K562 (cell line): Measurements from ENCODE around the gene EPN3. TPM values are rescaled to one million over a fixed set of nuclear protein-coding genes. Genes with fewer than 3 reads are reported as not detected.

Source experiments
- ATAC-seq: fragments of 200-7000 bp; cut with Tn5 transposase; 3 replicates; pipeline ENCODE4 v1.9.1; 2020; ENCODE audit warnings: moderate library complexity
- BruUV-seq: library from RNA; stranded (reverse); fragments of 400-500 nt; replicated peaks from 2 replicates; lab custom pipeline; 2021; lab: Mats Ljungman, UMichigan
- CTCF ChIA-PET: fragments of 300-600 bp; formaldehyde crosslinking; extraction: SDS; loops from one replicate; lab custom pipeline; 2021; ENCODE audit warnings: low intra/inter-chr PET ratio; lab: Yijun Ruan, JAX
- POLR2A ChIA-PET: fragments of 300-600, 350-650 bp; sonication (Branson Sonifier 250); formaldehyde crosslinking; extraction: SDS; loops from one replicate; lab custom pipeline; 2021; ENCODE audit warnings: antibody characterized with exemption, inconsistent platforms; lab: Yijun Ruan, JAX
- DNase-seq, 4 experiments: peaks; one replicate each; pipeline versions ENCODE4 v3.0.0 to v3.0.0-alpha.2; 2011 to 2018; ENCODE audit warnings: low spot score in 3 of 4, mixed read lengths in 3 of 4; ENCODE audit errors: extremely low read depth in 1 of 4
- FAIRE-seq: peaks from 2 replicates; lab custom pipeline; 2011; peaks lifted over from hg19 to GRCh38; lab: Jason Lieb, UNC
- H2AFZ ChIP-seq: 2 replicates; pipeline ENCODE4 v1.6.0; 2011; ENCODE audit warnings: low read depth, low read length, control low read depth, inconsistent platforms
- H3K27ac ChIP-seq: fragments of 200-600 bp; 3 replicates; pipeline ENCODE4 v1.8.0; 2011; ENCODE audit warnings: low read depth, mild to moderate bottlenecking, control low read depth, inconsistent platforms, low read length, moderate library complexity, mixed read lengths; ENCODE audit errors: extremely low read depth
- H3K27me3 ChIP-seq, 2 experiments: fragments of 300-600 bp in 1 of 2; 2 replicates in 1 of 2; 3 replicates in 1 of 2; pipeline versions ENCODE4 v1.6.0 to v1.8.0; 2011; ENCODE audit warnings: inconsistent platforms in 2 of 2, low read length in 2 of 2, mild to moderate bottlenecking in 1 of 2, mixed read lengths in 1 of 2, moderate library complexity in 1 of 2; ENCODE audit not compliant: control insufficient read depth in 2 of 2, insufficient read depth in 2 of 2
- H3K36me3 ChIP-seq: fragments of 300-600 bp; 3 replicates; pipeline ENCODE4 v1.8.0; 2011; ENCODE audit warnings: mild to moderate bottlenecking, low read length, inconsistent platforms; ENCODE audit not compliant: control insufficient read depth, insufficient read depth
- H3K4me1 ChIP-seq, 2 experiments: fragments of 200-600 bp in 1 of 2; replicated peaks in 1 of 2; 2 replicates in 1 of 2; 3 replicates in 1 of 2; pipeline versions ENCODE4 v1.5.1 to v1.8.0; 2011; ENCODE audit warnings: inconsistent platforms in 2 of 2, low read length in 2 of 2, mild to moderate bottlenecking in 1 of 2, mixed read lengths in 1 of 2, moderate library complexity in 1 of 2; ENCODE audit not compliant: control insufficient read depth in 2 of 2, insufficient read depth in 2 of 2
- H3K4me2 ChIP-seq: 2 replicates; pipeline ENCODE4 v1.6.1; 2011; ENCODE audit warnings: low read length, control low read depth, inconsistent platforms, mixed read lengths; ENCODE audit not compliant: insufficient read depth
- H3K4me3 ChIP-seq: fragments of 200-600 bp; sonication (generic), shearing (Covaris generic); 2 replicates; pipeline ENCODE4 v1.5.1; 2016; ENCODE audit warnings: control low read depth, inconsistent platforms
- H3K79me2 ChIP-seq: fragments of 200-600 bp; 3 replicates; pipeline ENCODE4 v1.8.0; 2011; ENCODE audit warnings: low read length, inconsistent platforms; ENCODE audit not compliant: control insufficient read depth, insufficient read depth
- H3K9ac ChIP-seq, 2 experiments: 2 replicates each; pipeline versions ENCODE4 v1.6.0 to v1.6.1; 2011; ENCODE audit warnings: low read depth in 2 of 2, low read length in 2 of 2, control low read depth in 1 of 2, inconsistent platforms in 1 of 2, mild to moderate bottlenecking in 1 of 2, mixed read lengths in 1 of 2; ENCODE audit not compliant: insufficient read depth in 1 of 2
- H3K9me1 ChIP-seq: one replicate; pipeline ENCODE4 v1.6.0; 2011; ENCODE audit warnings: inconsistent platforms, mild to moderate bottlenecking, low read length, moderate library complexity; ENCODE audit not compliant: control insufficient read depth, insufficient read depth
- H3K9me3 ChIP-seq: replicated peaks from 2 replicates; pipeline ENCODE4 v1.5.1; 2011; ENCODE audit warnings: low read depth, low read length, inconsistent platforms; ENCODE audit not compliant: control insufficient read depth, insufficient read depth
- H4K20me1 ChIP-seq: replicated peaks from 2 replicates; pipeline ENCODE4 v1.6.1; 2011; ENCODE audit warnings: low read length, inconsistent platforms, mixed read lengths; ENCODE audit not compliant: control insufficient read depth, insufficient read depth
- DDX20 ChIP-seq: fragments of 450-650 bp; IDR thresholded peaks from 2 replicates; pipeline ENCODE4 v1.6.1; 2016; ENCODE audit warnings: missing genetic modification characterization, low read depth, mild to moderate bottlenecking, missing compliant biosample characterization, moderate library complexity
- FOXJ2 ChIP-seq: fragments of 200-800 bp; sonication (Bioruptor generic); IDR thresholded peaks from 2 replicates; pipeline ENCODE4 v1.6.1; 2016; ENCODE audit warnings: missing genetic modification characterization, missing compliant biosample characterization
- HSF4 ChIP-seq: fragments of 250-450 bp; sonication (Bioruptor Pico); IDR thresholded peaks from 2 replicates; pipeline ENCODE4 v2.1.2; 2022; ENCODE audit warnings: mild to moderate bottlenecking, moderate library complexity, borderline replicate concordance
- RBFOX2 ChIP-seq: fragments of 200-400 bp; formaldehyde crosslinking; IDR thresholded peaks from 2 replicates; pipeline ENCODE4 v1.6.1; 2017; ENCODE audit warnings: low read depth, mild to moderate bottlenecking, low read length, moderate library complexity
- RFX7 ChIP-seq: fragments of 250-450 bp; sonication (Bioruptor Pico); IDR thresholded peaks from 2 replicates; pipeline ENCODE4 v1.5.1; 2021; ENCODE audit warnings: mild to moderate bottlenecking
- SOX6 ChIP-seq: fragments of 450-650 bp; IDR thresholded peaks from 2 replicates; pipeline ENCODE4 v1.6.1; 2014; ENCODE audit warnings: mild to moderate bottlenecking
- SPI1 ChIP-seq: IDR thresholded peaks from 2 replicates; pipeline ENCODE4 v1.6.1; 2011; ENCODE audit warnings: low read depth, low read length, control low read depth, borderline replicate concordance
- ZNF121 ChIP-seq: sonication (generic); formaldehyde crosslinking; conservative IDR thresholded peaks from 2 replicates; pipeline ENCODE4 v1.8.0; 2022; ENCODE audit warnings: missing genetic modification reagents
- ZNF449 ChIP-seq: fragments of 250-450 bp; sonication (Bioruptor Pico); IDR thresholded peaks from 2 replicates; pipeline ENCODE4 v1.8.0; 2022; ENCODE audit warnings: moderate library complexity, mild to moderate bottlenecking, inconsistent platforms
- WGBS: fragments of 100-300 bp; shearing (Covaris generic); methylation state at CpG from one replicate; pipeline ENCODE4 v1.1.6; 2016; ENCODE audit warnings: low coverage, mixed read lengths; ENCODE audit not compliant: insufficient coverage; ENCODE audit errors: missing lambda C conversion rate; 5-methylcytosine and 5-hydroxymethylcytosine counted together
- in situ Hi-C: fragments of 300-500 bp; cut with MboI; formaldehyde crosslinking; loops from 4 replicates; pipeline ENCODE4 v1.15.0; 2018; ENCODE audit warnings: inconsistent platforms, mixed read lengths
- intact Hi-C: fragments of 100-400 bp; cut with micrococcal nuclease; formaldehyde crosslinking; loops from 2 replicates; pipeline ENCODE4 v1.14.2; 2022
- polyA plus RNA-seq, 8 experiments: library from polyadenylated mRNA; depleted of rRNA in 4 of 8; stranded (reverse) in 5 of 8; unstranded in 3 of 8; fragments of >200 nt; fragmentation: Nextera tagmentation in 2 of 8; fragmentation: Illumina TruSeq in 1 of 8; extraction: Ambion mirVana in 2 of 8; extraction: Trizol in 1 of 8; gene quantifications; 2 replicates each; pipeline versions ENCODE4 v1.2.1 to v1.2.3, GENCODE V29; 2011 to 2014; ENCODE audit warnings: inconsistent platforms in 1 of 8, missing spikeins in 1 of 8
- total RNA-seq, 7 experiments: library from RNA; depleted of rRNA in 6 of 7; stranded (reverse); fragments of >200 nt in 6 of 7; fragmentation: Illumina TruSeq in 2 of 7; extraction: Trizol in 2 of 7; gene quantifications; 2 replicates each; pipeline versions ENCODE4 v1.2.1 to v1.2.3, GENCODE V29; 2011 to 2021; ENCODE audit warnings: low replicate concordance in 1 of 7

Gene EPN3
- total and polyA plus RNA-seq, 9 of the 15 experiments (the other 6 are each of a cell fraction or from before 2014, with no cell fraction given): 0.16 TPM; not detected in 8

DNA sequence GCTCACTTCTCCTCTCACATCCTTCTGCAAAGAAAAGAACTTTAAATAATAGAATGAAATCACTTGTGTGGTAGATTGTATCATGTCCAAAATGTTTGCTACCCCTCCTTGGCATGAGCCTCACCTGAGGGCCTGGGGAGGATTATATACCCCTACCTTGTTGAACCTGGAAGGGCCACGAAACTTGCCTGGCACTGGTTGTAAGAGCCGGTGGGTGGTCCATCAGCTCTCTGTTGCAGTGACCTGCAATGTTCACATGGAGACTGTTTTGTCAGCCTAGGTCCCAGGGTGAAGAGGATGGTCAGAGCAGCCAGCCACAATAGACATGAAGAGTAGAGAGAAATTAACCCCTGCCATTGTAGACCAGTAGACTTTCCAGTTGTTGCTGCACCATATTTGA, 43.7 kb upstream of the EPN3 start:
- H3K79me2 ChIP-seq: no peaks in the 10 kb centered on the region
- DNase-seq: no peak
- no peaks in the 10 kb centered on the region for H4K20me1 ChIP-seq
- no peak for TF ChIP-seq FOXJ2 (tag)
- TF ChIP-seq ZNF449 (CRISPR knock-in tag): no peak
- TF ChIP-seq RBFOX2: no peak
- no peak for TF ChIP-seq DDX20 (tag)
- no peak for TF ChIP-seq ZNF121
- TF ChIP-seq RFX7 (CRISPR knock-in tag): no peak
- no peak for TF ChIP-seq HSF4 (CRISPR knock-in tag)
- TF ChIP-seq SPI1: no peak
- TF ChIP-seq SOX6: no peak
- no TSS peak for BruUV-seq
- ChIA-PET CTCF (no interaction called here), POLR2A (interaction anchor here (0.7 kb wide), 1 partner anchor 19 kb away, joined by 3 read pairs; no protein-coding TSS in a partner anchor)
- no peaks in the 10 kb centered on the region; a peak in 2 of 5 replicates for H3K4me1 ChIP-seq
- H3K36me3 ChIP-seq: peaks cover 16% of the 10 kb centered on the region; the same call in 1 of the 3 replicates
- no peak for FAIRE-seq
- H3K9ac ChIP-seq: no peak overlapping the region
- H3K9me3 ChIP-seq: no peaks in the 10 kb centered on the region
- H3K27ac ChIP-seq: no peak overlapping the region
- no peak for ATAC-seq
- H3K27me3 ChIP-seq: no peaks in the 10 kb centered on the region
- intact Hi-C loops (no loop called here), in situ Hi-C loops (loop anchor here (5.0 kb wide), 2 partner anchors 133 to 188 kb away; no protein-coding TSS in a partner anchor)
- H2AFZ ChIP-seq: no peak overlapping the region
- H3K9me1 ChIP-seq: no peaks in the 10 kb centered on the region
- 39% methylated on average over 2 of the region's 2 CpGs for WGBS
- no peak overlapping the region for H3K4me3 ChIP-seq
- no peak overlapping the region for H3K4me2 ChIP-seq
